Mesothelial cell of epicardium (in vitro differentiated cells): ENCODE results near the gene TMPRSS4. TPM values are rescaled to one million over a fixed set of nuclear protein-coding genes. Genes with fewer than 3 reads are reported as not detected.

Experiments used
- DNase-seq, 2 experiments: peaks; one replicate each; pipeline ENCODE4 v3.0.0; 2021; ENCODE audit warnings: low spot score in 2 of 2; ENCODE audit not compliant: unreplicated experiment in 2 of 2
- H3K27ac Mint-ChIP-seq: 2 replicates; pipeline ENCODE4 v1.8.0; 2021; ENCODE audit warnings: mixed read lengths
- H3K27me3 Mint-ChIP-seq: 2 replicates; pipeline ENCODE4 v1.8.0; 2021; ENCODE audit warnings: low read depth, mixed read lengths
- H3K36me3 Mint-ChIP-seq: 2 replicates; pipeline ENCODE4 v1.8.0; 2021; ENCODE audit warnings: mixed read lengths
- H3K4me1 Mint-ChIP-seq: 2 replicates; pipeline ENCODE4 v1.8.0; 2021; ENCODE audit warnings: mixed read lengths
- H3K4me3 Mint-ChIP-seq: 2 replicates; pipeline ENCODE4 v1.8.0; 2021; ENCODE audit warnings: mild to moderate bottlenecking, moderate library complexity, mixed read lengths
- H3K9me3 Mint-ChIP-seq: 2 replicates; pipeline ENCODE4 v1.8.0; 2021; ENCODE audit warnings: mixed read lengths
- CTCF ChIP-seq: fragments of 200-600 bp; sonication (generic); IDR thresholded peaks from one replicate; pipeline ENCODE4 v1.5.0; 2021; ENCODE audit warnings: antibody characterized with exemption; ENCODE audit not compliant: unreplicated experiment
- total RNA-seq: library from RNA; stranded (reverse); gene quantifications from 3 replicates; pipeline ENCODE4 v1.2.1, GENCODE V29; 2021

The TMPRSS4 gene
- total RNA-seq, 1 donor from 2014 or later, result 0.94 TPM

GRCh38 chr11:118164885-118165284 lies 88.0 kb downstream of the TMPRSS4 start:
- no peaks in the 10 kb centered on the region for H3K4me1 Mint-ChIP-seq

DNA sequence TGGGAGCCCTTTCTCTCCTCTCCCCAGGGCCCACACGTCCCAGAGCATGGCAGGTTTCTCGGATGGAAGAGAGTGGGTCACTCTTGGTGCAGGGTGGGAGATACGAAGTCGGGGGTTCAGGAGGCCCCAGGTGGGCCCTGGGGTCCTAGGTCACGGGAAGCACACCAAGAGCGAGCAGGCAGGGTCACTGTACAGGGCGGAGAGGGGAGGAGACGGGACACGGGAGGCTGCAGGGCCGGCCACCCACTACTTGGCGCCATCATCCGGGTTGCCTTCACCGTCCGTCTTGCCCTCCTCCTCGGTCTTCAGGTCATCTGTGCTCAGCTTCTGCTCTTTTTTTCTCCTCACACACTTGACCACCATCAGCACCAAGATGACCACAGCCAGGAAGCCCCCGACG lies 89.8 kb downstream of the TMPRSS4 start:
- no peak for TF ChIP-seq CTCF
- H3K4me1 Mint-ChIP-seq, result peaks cover 4% of the 10 kb centered on the region
- H3K27ac Mint-ChIP-seq, result no peak overlapping the region
- H3K4me3 Mint-ChIP-seq, result no peak overlapping the region
- H3K9me3 Mint-ChIP-seq, result no peaks in the 10 kb centered on the region
- no peaks in the 10 kb centered on the region for H3K36me3 Mint-ChIP-seq
- no peak for DNase-seq
- H3K27me3 Mint-ChIP-seq, result peaks cover 90% of the 10 kb centered on the region

More at GRCh38 chr11:118164885-118165284, 88.0 kb downstream of the TMPRSS4 start:
- Mint-ChIP-seq H3K27me3 (peaks cover 90% of the 10 kb centered on the region), H3K27ac (no peak overlapping the region), H3K9me3 (no peaks in the 10 kb centered on the region), H3K4me3 (no peak overlapping the region), H3K36me3 (no peaks in the 10 kb centered on the region)
- DNase-seq, result no peak
- no peak for TF ChIP-seq CTCF

- no peak for TF ChIP-seq CTCF
- H3K36me3 Mint-ChIP-seq, result no peaks in the 10 kb centered on the region
- no peaks in the 10 kb centered on the region for H3K9me3 Mint-ChIP-seq
- no peak overlapping the region for H3K27ac Mint-ChIP-seq
- no peak for DNase-seq
- H3K27me3 Mint-ChIP-seq, result peaks cover 90% of the 10 kb centered on the region
- peaks cover 4% of the 10 kb centered on the region for H3K4me1 Mint-ChIP-seq
- no peak overlapping the region for H3K4me3 Mint-ChIP-seq
These were observed 90.4 kb downstream of the TMPRSS4 start for GRCh38 chr11:118167253-118167652.

DNA sequence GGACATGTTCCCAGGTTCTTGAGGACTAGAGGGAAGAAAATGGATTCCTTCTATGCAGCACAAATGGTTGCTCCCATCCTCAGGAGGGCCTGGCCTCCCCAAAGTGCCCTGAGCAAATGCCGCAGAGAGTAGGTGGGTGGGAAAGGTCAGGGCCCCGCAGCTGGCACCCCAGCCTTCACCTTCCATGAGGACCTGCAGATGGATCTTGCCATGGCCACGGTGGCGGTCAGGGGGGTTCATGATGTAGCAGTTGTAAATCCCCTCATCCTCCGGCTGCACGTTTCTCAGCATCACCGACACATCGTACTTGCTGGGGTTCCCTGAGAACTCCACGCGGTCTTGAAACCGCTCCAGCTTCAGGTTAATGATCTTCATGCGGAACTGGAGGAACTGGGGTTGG lies 91.0 kb downstream of the TMPRSS4 start:
- peaks cover 4% of the 10 kb centered on the region for H3K4me1 Mint-ChIP-seq
- H3K27ac Mint-ChIP-seq, result no peak overlapping the region
- TF ChIP-seq CTCF, result no peak
- H3K36me3 Mint-ChIP-seq, result no peaks in the 10 kb centered on the region
- no peak for DNase-seq
- H3K4me3 Mint-ChIP-seq, result no peak overlapping the region
- peaks cover 90% of the 10 kb centered on the region for H3K27me3 Mint-ChIP-seq
- no peaks in the 10 kb centered on the region for H3K9me3 Mint-ChIP-seq

GRCh38 chr11:118168316-118168715 lies 91.4 kb downstream of the TMPRSS4 start:
- H3K9me3 Mint-ChIP-seq, result no peaks in the 10 kb centered on the region
- no peak overlapping the region for H3K27ac Mint-ChIP-seq
- peaks cover 90% of the 10 kb centered on the region for H3K27me3 Mint-ChIP-seq
- no peaks in the 10 kb centered on the region for H3K36me3 Mint-ChIP-seq
- no peak for DNase-seq
- H3K4me1 Mint-ChIP-seq, result peaks cover 4% of the 10 kb centered on the region
- no peak overlapping the region for H3K4me3 Mint-ChIP-seq
- no peak for TF ChIP-seq CTCF

DNA sequence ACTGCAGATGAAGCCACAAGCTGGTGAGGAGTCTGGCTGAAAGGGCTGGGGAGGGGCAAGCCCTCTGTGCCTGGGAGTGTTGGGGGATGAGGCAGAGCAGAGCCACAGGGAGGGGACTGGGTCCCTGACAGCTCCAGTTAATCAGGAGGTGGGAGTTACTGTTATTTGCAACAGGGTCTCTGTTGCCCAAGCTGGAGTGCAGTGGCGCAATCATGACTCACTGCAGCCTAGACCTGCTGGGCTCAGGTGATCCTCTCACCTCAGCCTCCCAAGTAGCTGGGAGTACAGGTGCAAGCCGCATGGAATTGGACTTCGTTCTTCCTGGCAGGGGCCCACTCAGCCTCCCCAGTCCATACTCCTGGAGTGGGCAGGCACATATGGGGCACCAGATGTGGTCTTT lies 91.9 kb downstream of the TMPRSS4 start:
- Mint-ChIP-seq H3K27me3 (peaks cover 89% of the 10 kb centered on the region), H3K4me1 (peaks cover 4% of the 10 kb centered on the region), H3K36me3 (no peaks in the 10 kb centered on the region), H3K27ac (no peak overlapping the region), H3K9me3 (no peaks in the 10 kb centered on the region), H3K4me3 (no peak overlapping the region)
- DNase-seq, result no peak
- no peak for TF ChIP-seq CTCF
